KMS-11 (cell line): ENCODE results near the gene SLC35D2.

Source experiments
- H2AFZ ChIP-seq: fragments of 200-600 bp; sonication (generic); 2 replicates; pipeline ENCODE4 v1.6.1; 2016; ENCODE audit warnings: antibody characterized with exemption, mixed run types, low read depth
- H3K27ac ChIP-seq: fragments of 200-600 bp; sonication (generic); 2 replicates; pipeline ENCODE4 v1.6.1; 2016; ENCODE audit warnings: mild to moderate bottlenecking, mixed run types
- H3K27me3 ChIP-seq: fragments of 200-600 bp; sonication (generic); 2 replicates; pipeline ENCODE4 v1.6.1; 2017; ENCODE audit warnings: mild to moderate bottlenecking, low read depth, mixed run types, moderate library complexity; ENCODE audit not compliant: insufficient read depth
- H3K36me3 ChIP-seq: fragments of 200-600 bp; sonication (generic); 2 replicates; pipeline ENCODE4 v1.6.1; 2017; ENCODE audit warnings: mild to moderate bottlenecking, mixed run types; ENCODE audit not compliant: insufficient read depth
- H3K4me1 ChIP-seq: fragments of 200-600 bp; sonication (generic); 2 replicates; pipeline ENCODE4 v1.6.1; 2016; ENCODE audit warnings: mild to moderate bottlenecking, low read depth, mixed run types; ENCODE audit not compliant: poor library complexity, severe bottlenecking
- H3K4me2 ChIP-seq: fragments of 200-600 bp; sonication (generic); 2 replicates; pipeline ENCODE4 v1.7.0; 2016; ENCODE audit warnings: mild to moderate bottlenecking, mixed run types
- H3K4me3 ChIP-seq: fragments of 200-600 bp; sonication (generic); IDR thresholded peaks from 2 replicates; pipeline ENCODE4 v1.6.1; 2017; ENCODE audit warnings: low read depth, low read length, mixed read lengths; ENCODE audit not compliant: insufficient read depth
- H3K79me2 ChIP-seq: fragments of 200-600 bp; sonication (generic); 2 replicates; pipeline ENCODE4 v1.6.1; 2016; ENCODE audit warnings: low read depth, mixed run types; ENCODE audit not compliant: insufficient read depth
- H3K9ac ChIP-seq: fragments of 200-600 bp; sonication (generic); 2 replicates; pipeline ENCODE4 v1.6.1; 2016; ENCODE audit warnings: mild to moderate bottlenecking, mixed run types
- H4K20me1 ChIP-seq: fragments of 200-600 bp; sonication (generic); 2 replicates; pipeline ENCODE4 v1.6.1; 2016; ENCODE audit warnings: mild to moderate bottlenecking, mixed run types; ENCODE audit not compliant: insufficient read depth
- CTCF ChIP-seq: fragments of 200-600 bp; sonication (generic); conservative IDR thresholded peaks from 2 replicates; pipeline ENCODE4 v1.6.1; 2017; ENCODE audit warnings: low read depth, mild to moderate bottlenecking, antibody characterized with exemption, low read length, moderate library complexity, mixed read lengths

The SLC35D2 gene

GRCh38 chr9:96321515-96321914 lies 62.0 kb downstream of the SLC35D2 start:
- no peak overlapping the region for H2AFZ ChIP-seq
- no peak overlapping the region for H3K27ac ChIP-seq
- H3K36me3 ChIP-seq: no peaks in the 10 kb centered on the region
- no peaks in the 10 kb centered on the region for H3K4me1 ChIP-seq
- no peak for TF ChIP-seq CTCF
- H3K79me2 ChIP-seq: no peaks in the 10 kb centered on the region
- no peaks in the 10 kb centered on the region for H3K27me3 ChIP-seq
- no peak overlapping the region for H3K4me3 ChIP-seq
- no peaks in the 10 kb centered on the region for H4K20me1 ChIP-seq
- no peak overlapping the region for H3K4me2 ChIP-seq
- H3K9ac ChIP-seq: no peak overlapping the region

DNA sequence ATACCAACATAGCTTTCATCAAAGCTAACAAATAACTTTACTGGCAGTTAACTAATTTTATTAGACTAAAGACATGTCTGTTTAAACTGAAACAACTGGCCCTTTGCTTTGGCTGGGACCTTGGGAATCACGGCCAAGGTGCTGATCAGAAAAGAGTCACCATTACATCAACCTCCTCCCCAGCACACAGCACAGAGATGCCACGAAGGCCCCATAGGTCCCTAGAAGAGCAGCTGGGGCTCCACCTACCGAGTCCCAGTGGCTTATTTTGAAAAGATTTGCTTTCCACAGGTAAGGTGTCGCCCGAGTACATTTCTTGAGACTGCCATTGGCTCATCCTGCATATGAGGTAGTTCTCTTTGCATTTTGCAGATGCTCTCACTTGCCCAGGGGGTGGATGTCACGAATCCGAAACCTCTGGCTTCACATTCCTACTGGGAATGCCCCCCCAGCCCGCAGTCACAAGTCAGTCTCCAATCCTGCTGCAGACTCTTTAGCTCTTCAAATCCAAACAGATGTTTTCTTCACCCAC lies 62.7 kb downstream of the SLC35D2 start:
- Histone ChIP-seq H3K27ac (no peak overlapping the region), H3K4me2 (no peak overlapping the region), H3K36me3 (no peaks in the 10 kb centered on the region), H3K27me3 (no peaks in the 10 kb centered on the region), H2AFZ (no peak overlapping the region), H3K79me2 (no peaks in the 10 kb centered on the region), H3K9ac (no peak overlapping the region), H4K20me1 (no peaks in the 10 kb centered on the region), H3K4me3 (no peak overlapping the region), H3K4me1 (no peaks in the 10 kb centered on the region)
- no peak for TF ChIP-seq CTCF

- Histone ChIP-seq H3K79me2 (no peaks in the 10 kb centered on the region), H3K4me3 (no peak overlapping the region), H3K9ac (no peak overlapping the region), H4K20me1 (no peaks in the 10 kb centered on the region), H3K27me3 (no peaks in the 10 kb centered on the region), H3K4me2 (no peak overlapping the region), H3K36me3 (no peaks in the 10 kb centered on the region), H3K4me1 (no peaks in the 10 kb centered on the region), H2AFZ (no peak overlapping the region), H3K27ac (no peak overlapping the region)
- TF ChIP-seq CTCF: no peak
These were observed 64.5 kb downstream of the SLC35D2 start for GRCh38 chr9:96318921-96319565.

- Histone ChIP-seq H3K27ac (no peak overlapping the region), H3K4me3 (no peak overlapping the region)
These were observed 66.1 kb downstream of the SLC35D2 start for GRCh38 chr9:96317335-96317980.

More at GRCh38 chr9:96317335-96317980, 66.1 kb downstream of the SLC35D2 start:
- peak; percentile 92 for TF ChIP-seq CTCF
- Histone ChIP-seq H3K36me3 (no peaks in the 10 kb centered on the region), H4K20me1 (no peaks in the 10 kb centered on the region), H3K79me2 (no peaks in the 10 kb centered on the region), H2AFZ (no peak overlapping the region), H3K9ac (no peak overlapping the region), H3K4me2 (no peak overlapping the region), H3K27me3 (no peaks in the 10 kb centered on the region), H3K4me1 (no peaks in the 10 kb centered on the region)
